Loucy (cell line): ENCODE data around the gene CDK4.

Experiments used
- H2AFZ ChIP-seq: fragments of 200-600 bp; sonication (generic); 2 replicates; pipeline ENCODE4 v1.6.0; 2016; ENCODE audit warnings: antibody characterized with exemption, mild to moderate bottlenecking, low read length, moderate library complexity
- H3F3A ChIP-seq: fragments of 200-600 bp; 2 replicates; pipeline ENCODE4 v1.6.0; 2016; ENCODE audit warnings: antibody characterized with exemption, low read depth, mild to moderate bottlenecking
- H3K27me3 ChIP-seq: fragments of 200-600 bp; sonication (generic); 2 replicates; pipeline ENCODE4 v1.6.1; 2014; ENCODE audit warnings: low read length, mild to moderate bottlenecking; ENCODE audit not compliant: insufficient read depth, poor library complexity, severe bottlenecking
- H3K36me3 ChIP-seq: fragments of 200-600 bp; sonication (generic); 2 replicates; pipeline ENCODE4 v1.6.1; 2016; ENCODE audit warnings: low read length; ENCODE audit not compliant: insufficient read depth
- H3K4me1 ChIP-seq: fragments of 200-600 bp; sonication (generic); 2 replicates; pipeline ENCODE4 v1.5.1; 2014; ENCODE audit warnings: low read length, mild to moderate bottlenecking; ENCODE audit not compliant: insufficient read depth, poor library complexity, severe bottlenecking
- H3K4me2 ChIP-seq: fragments of 200-600 bp; sonication (generic); 2 replicates; pipeline ENCODE4 v1.6.0; 2014; ENCODE audit warnings: antibody characterized with exemption, low read length, low read depth, mild to moderate bottlenecking; ENCODE audit not compliant: poor library complexity, severe bottlenecking
- H3K4me3 ChIP-seq: fragments of 200-600 bp; sonication (generic); 2 replicates; pipeline ENCODE4 v1.5.1; 2014; ENCODE audit warnings: low read length, mild to moderate bottlenecking, mixed read lengths; ENCODE audit not compliant: poor library complexity, severe bottlenecking
- H3K79me2 ChIP-seq: fragments of 200-600 bp; sonication (generic); 2 replicates; pipeline ENCODE4 v1.6.1; 2014; ENCODE audit warnings: low read length; ENCODE audit not compliant: insufficient read depth
- H3K9ac ChIP-seq: fragments of 200-600 bp; sonication (generic); 2 replicates; pipeline ENCODE4 v1.6.0; 2014; ENCODE audit warnings: mild to moderate bottlenecking, low read depth, low read length, moderate library complexity; ENCODE audit not compliant: poor library complexity, severe bottlenecking
- H3K9me2 ChIP-seq: fragments of 200-600 bp; sonication (generic); replicated peaks from 2 replicates; pipeline ENCODE4 v1.6.1; 2016; ENCODE audit warnings: low read depth, low read length, mixed read lengths
- H3K9me3 ChIP-seq: fragments of 200-600 bp; sonication (generic); 2 replicates; pipeline ENCODE4 v1.6.1; 2014; ENCODE audit warnings: mild to moderate bottlenecking, antibody characterized with exemption, low read length, low read depth; ENCODE audit not compliant: insufficient read depth
- H4K20me1 ChIP-seq: fragments of 200-600 bp; sonication (generic); 2 replicates; pipeline ENCODE4 v1.6.0; 2014; ENCODE audit warnings: antibody characterized with exemption, low read length, mild to moderate bottlenecking; ENCODE audit not compliant: insufficient read depth, poor library complexity, severe bottlenecking
- CTCF ChIP-seq: fragments of 200-600 bp; sonication (generic); conservative IDR thresholded peaks from 2 replicates; pipeline ENCODE4 v1.5.1; 2014; ENCODE audit warnings: mild to moderate bottlenecking, antibody characterized with exemption, low read length
- EZH2phosphoT487 ChIP-seq: fragments of 200-600 bp; IDR thresholded peaks from 2 replicates; pipeline ENCODE4 v1.6.1; 2018; ENCODE audit warnings: antibody characterized with exemption, mild to moderate bottlenecking, moderate library complexity, borderline replicate concordance

The CDK4 gene

GRCh38 chr12:57769594-57769993, 17.5 kb upstream of the CDK4 start:
- no peak for TF ChIP-seq CTCF
- TF ChIP-seq EZH2phosphoT487 = no peak
- Histone ChIP-seq H3K9me3 (no peaks in the 10 kb centered on the region), H3K27me3 (no peaks in the 10 kb centered on the region), H3K4me3 (no peak overlapping the region), H3K36me3 (no peaks in the 10 kb centered on the region), H2AFZ (no peak overlapping the region), H3F3A (no peaks in the 10 kb centered on the region), H4K20me1 (no peaks in the 10 kb centered on the region), H3K4me2 (no peak overlapping the region), H3K9me2 (no peaks in the 10 kb centered on the region), H3K4me1 (peaks cover 11% of the 10 kb centered on the region), H3K79me2 (peaks cover 17% of the 10 kb centered on the region), H3K9ac (no peak overlapping the region)

DNA sequence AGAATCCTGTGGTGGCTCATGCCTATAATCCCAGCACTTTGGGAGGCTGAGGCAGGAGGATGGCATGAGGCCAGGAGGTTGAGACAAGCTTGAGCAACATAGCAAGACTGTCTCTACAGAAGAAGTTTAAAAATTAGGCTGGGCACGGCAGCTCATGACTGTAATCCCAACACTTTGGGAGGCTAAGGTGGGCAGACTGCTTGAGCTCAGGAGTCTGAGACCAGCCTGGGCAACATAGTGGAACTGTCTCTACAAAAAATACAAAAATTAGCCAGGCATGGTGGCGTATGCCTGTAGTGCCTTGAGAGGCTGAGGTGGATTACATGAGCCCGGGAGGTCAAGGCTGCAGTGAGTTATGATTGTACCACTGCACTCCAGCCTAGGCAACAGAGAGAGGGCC, 15.8 kb upstream of the CDK4 start:
- H3K27me3 ChIP-seq = no peaks in the 10 kb centered on the region
- no peaks in the 10 kb centered on the region for H3K9me3 ChIP-seq
- H4K20me1 ChIP-seq = no peaks in the 10 kb centered on the region
- H3F3A ChIP-seq = no peaks in the 10 kb centered on the region
- TF ChIP-seq EZH2phosphoT487 (no peak), CTCF (no peak)
- no peak overlapping the region for H3K4me3 ChIP-seq
- H3K79me2 ChIP-seq = peaks cover 11% of the 10 kb centered on the region
- H3K9ac ChIP-seq = no peak overlapping the region
- no peak overlapping the region for H2AFZ ChIP-seq
- H3K36me3 ChIP-seq = no peaks in the 10 kb centered on the region
- no peak overlapping the region for H3K4me2 ChIP-seq
- peaks cover 11% of the 10 kb centered on the region for H3K4me1 ChIP-seq
- H3K9me2 ChIP-seq = no peaks in the 10 kb centered on the region

DNA sequence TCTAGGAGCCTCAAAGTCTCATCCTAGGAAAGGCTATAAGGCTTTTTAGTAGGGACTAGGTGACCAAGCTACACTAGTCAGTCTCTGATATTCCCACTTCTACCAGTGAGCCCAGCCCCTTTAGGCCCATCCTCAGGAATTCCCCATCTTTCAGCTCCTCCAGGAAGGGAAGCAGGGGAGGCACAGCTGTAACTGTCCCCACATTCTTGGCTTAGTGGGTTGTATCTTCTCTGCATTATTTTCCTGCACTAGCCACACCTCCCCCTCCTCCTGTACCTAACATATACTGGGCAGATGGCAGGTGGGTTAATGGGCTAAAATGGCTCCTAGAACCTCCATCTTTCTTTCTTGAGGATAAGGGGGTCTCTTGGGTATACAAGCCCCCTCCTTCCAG, 15.2 kb upstream of the CDK4 start:
- peaks cover 11% of the 10 kb centered on the region for H3K79me2 ChIP-seq
- no peak overlapping the region for H3K4me2 ChIP-seq
- no peaks in the 10 kb centered on the region for H3F3A ChIP-seq
- H3K4me1 ChIP-seq = peaks cover 11% of the 10 kb centered on the region
- H3K27me3 ChIP-seq = no peaks in the 10 kb centered on the region
- no peaks in the 10 kb centered on the region for H3K9me2 ChIP-seq
- no peaks in the 10 kb centered on the region for H4K20me1 ChIP-seq
- no peaks in the 10 kb centered on the region for H3K36me3 ChIP-seq
- H3K9ac ChIP-seq = no peak overlapping the region
- no peak overlapping the region for H2AFZ ChIP-seq
- no peaks in the 10 kb centered on the region for H3K9me3 ChIP-seq
- no peak overlapping the region for H3K4me3 ChIP-seq
- TF ChIP-seq CTCF = no peak
- TF ChIP-seq EZH2phosphoT487 = no peak
